WERI-Rb-1 (cell line): ENCODE measurements around the gene SCAMP5.

Experiments used
- DNase-seq: peaks from one replicate; pipeline ENCODE4 v3.0.0-alpha.2; 2020
- H3K27ac ChIP-seq: fragments of 250-450 bp; sonication (Bioruptor Pico); 2 replicates; pipeline ENCODE4 v1.5.1; 2020; ENCODE audit warnings: mild to moderate bottlenecking, moderate library complexity
- H3K27me3 ChIP-seq: fragments of 250-450 bp; sonication (Bioruptor Pico); 2 replicates; pipeline ENCODE4 v1.5.1; 2021; ENCODE audit warnings: mild to moderate bottlenecking, low read depth, moderate library complexity; ENCODE audit not compliant: insufficient read depth, severe bottlenecking
- H3K36me3 ChIP-seq: fragments of 250-450 bp; sonication (Bioruptor Pico); 2 replicates; pipeline ENCODE4 v1.5.1; 2020; ENCODE audit warnings: mild to moderate bottlenecking, moderate library complexity
- H3K4me3 ChIP-seq: 2 replicates; pipeline ENCODE4 v1.5.1; 2011; ENCODE audit warnings: low read depth, mild to moderate bottlenecking, control low read depth, low read length
- H3K9me3 ChIP-seq: fragments of 250-450 bp; sonication (Bioruptor Pico); 2 replicates; pipeline ENCODE4 v1.5.1; 2021; ENCODE audit warnings: mild to moderate bottlenecking, moderate library complexity; ENCODE audit not compliant: severe bottlenecking
- TF ChIP-seq, protein P1 (sequence below): IDR thresholded peaks from 2 replicates; pipeline ENCODE4 v1.5.1; 2011; ENCODE audit warnings: low read depth, mild to moderate bottlenecking, control low read depth, inconsistent platforms, low read length

Gene SCAMP5

DNA sequence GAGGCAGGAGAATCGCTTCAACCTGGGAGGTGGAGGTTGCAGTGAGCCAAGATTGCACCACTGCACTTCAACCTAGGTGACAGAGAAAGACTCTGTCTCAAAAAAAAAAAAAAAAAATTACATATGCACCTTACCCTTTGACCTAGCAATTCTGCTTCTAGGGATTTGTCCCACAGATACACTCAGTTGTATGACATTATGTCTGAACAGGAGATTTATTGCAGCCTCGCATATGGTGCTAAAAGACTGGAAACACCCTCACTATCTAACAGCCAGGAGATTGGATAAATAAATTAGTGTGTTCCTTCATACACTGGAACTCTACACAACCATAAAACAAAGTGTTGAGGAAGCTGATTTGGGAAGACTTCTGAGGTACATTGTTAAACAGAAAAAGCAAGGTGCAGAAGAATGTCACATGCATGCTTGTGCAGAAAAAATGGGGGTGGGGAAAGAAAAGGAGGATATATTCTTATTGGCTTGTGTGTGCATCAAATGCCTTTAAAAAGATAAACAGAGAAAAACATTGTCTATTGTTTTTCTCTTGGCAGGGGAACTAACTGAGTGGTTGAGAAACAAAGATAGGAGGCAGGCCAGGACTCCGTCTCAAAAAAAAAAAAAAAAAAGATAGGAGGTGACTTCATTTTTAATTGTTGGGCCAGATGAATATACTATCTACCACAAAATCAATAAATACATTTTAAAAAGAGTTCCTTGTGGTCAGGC lies 59.0 kb downstream of the SCAMP5 start:
- no peak overlapping the region for H3K4me3 ChIP-seq
- no peak overlapping the region for H3K27ac ChIP-seq
- no peaks in the 10 kb centered on the region for H3K27me3 ChIP-seq
- DNase-seq, result no peak
- no peaks in the 10 kb centered on the region for H3K36me3 ChIP-seq
- H3K9me3 ChIP-seq, result no peaks in the 10 kb centered on the region
- TF ChIP-seq, protein P1, sequence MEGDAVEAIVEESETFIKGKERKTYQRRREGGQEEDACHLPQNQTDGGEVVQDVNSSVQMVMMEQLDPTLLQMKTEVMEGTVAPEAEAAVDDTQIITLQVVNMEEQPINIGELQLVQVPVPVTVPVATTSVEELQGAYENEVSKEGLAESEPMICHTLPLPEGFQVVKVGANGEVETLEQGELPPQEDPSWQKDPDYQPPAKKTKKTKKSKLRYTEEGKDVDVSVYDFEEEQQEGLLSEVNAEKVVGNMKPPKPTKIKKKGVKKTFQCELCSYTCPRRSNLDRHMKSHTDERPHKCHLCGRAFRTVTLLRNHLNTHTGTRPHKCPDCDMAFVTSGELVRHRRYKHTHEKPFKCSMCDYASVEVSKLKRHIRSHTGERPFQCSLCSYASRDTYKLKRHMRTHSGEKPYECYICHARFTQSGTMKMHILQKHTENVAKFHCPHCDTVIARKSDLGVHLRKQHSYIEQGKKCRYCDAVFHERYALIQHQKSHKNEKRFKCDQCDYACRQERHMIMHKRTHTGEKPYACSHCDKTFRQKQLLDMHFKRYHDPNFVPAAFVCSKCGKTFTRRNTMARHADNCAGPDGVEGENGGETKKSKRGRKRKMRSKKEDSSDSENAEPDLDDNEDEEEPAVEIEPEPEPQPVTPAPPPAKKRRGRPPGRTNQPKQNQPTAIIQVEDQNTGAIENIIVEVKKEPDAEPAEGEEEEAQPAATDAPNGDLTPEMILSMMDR, result no peak

DNA sequence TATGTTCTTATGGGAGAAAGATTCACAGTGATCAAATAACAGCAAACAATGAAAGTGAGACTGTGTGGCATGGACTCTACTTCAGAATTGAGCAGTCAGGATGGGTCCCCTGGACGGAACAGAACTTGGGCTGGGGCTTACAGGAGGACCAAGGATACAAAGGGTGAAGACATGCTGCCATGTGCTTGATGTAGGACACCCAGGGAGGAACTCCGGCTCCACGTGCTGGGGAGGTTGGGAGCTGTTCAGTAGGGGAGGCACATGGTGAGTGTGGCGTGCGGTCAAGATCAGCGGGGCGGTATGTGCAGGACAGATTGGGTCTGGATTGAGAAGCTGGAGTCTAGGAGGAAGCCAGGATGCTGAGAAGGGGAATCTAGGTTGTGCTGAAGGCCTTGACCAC lies 60.7 kb downstream of the SCAMP5 start:
- H3K9me3 ChIP-seq, result no peaks in the 10 kb centered on the region
- no peaks in the 10 kb centered on the region for H3K27me3 ChIP-seq
- TF ChIP-seq, protein P1, result no peak
- no peak overlapping the region for H3K4me3 ChIP-seq
- no peak overlapping the region for H3K27ac ChIP-seq
- H3K36me3 ChIP-seq, result no peaks in the 10 kb centered on the region
- DNase-seq, result no peak

DNA sequence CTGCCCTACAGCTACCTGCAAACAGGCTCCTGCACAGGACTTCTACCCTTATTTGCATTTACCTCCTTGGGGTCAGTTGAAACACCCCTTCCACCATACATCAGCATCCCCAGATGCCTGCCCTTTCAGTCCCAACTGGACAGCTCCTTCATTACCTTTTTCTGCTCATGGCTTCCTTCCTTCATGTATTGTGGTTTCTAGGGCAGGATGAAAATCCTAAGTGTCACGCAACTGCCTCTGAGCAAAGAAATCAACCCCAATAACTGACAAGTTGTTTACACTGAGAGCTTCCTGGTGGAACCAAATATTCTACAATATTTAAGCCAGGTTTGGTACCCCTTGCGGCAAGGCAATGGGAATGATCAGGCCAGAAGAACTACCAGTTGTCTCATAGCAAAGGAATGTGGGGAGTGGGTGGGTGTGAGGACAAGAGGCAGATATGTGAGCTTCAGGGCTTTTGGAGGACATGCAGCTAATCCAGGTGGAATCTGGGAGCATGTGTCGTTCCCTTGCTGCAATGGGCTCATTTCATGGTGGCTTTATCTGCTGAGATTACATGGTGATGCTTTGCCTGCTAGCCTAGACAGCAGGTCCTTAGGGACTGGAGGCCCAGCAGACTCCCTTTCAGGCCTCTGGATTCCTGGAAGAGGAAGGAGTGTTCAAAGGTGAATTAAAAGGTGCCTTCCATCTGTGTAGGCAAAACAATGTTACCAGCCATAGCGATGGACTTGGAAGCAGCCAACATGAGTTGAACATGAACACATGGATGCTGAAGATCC lies 63.0 kb downstream of the SCAMP5 start:
- TF ChIP-seq, protein P1, result no peak
- H3K36me3 ChIP-seq, result no peaks in the 10 kb centered on the region
- H3K27me3 ChIP-seq, result no peaks in the 10 kb centered on the region
- DNase-seq, result no peak
- no peaks in the 10 kb centered on the region for H3K9me3 ChIP-seq
- H3K4me3 ChIP-seq, result no peak overlapping the region
- no peak overlapping the region for H3K27ac ChIP-seq

DNA sequence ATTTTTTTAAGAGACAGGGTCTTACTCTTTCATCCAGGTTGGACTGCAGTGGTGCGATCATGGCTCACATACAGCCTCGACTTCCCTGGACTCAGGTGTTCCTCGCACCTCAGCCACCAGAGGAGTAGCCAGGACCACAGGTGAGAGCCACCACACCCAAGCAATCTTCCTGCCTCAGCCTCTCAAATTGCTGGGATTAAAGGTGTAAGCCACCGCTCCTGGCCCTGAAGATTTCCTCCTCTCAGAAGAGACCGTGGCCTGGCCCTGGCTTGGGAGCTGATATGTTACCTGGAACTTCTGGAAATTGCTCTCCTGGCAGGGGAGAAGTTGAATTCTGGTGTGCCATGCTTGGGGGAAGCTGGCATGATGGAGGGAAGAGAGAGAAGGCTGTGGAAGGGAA lies 64.2 kb downstream of the SCAMP5 start:
- H3K27me3 ChIP-seq, result no peaks in the 10 kb centered on the region
- no peak overlapping the region for H3K4me3 ChIP-seq

DNA sequence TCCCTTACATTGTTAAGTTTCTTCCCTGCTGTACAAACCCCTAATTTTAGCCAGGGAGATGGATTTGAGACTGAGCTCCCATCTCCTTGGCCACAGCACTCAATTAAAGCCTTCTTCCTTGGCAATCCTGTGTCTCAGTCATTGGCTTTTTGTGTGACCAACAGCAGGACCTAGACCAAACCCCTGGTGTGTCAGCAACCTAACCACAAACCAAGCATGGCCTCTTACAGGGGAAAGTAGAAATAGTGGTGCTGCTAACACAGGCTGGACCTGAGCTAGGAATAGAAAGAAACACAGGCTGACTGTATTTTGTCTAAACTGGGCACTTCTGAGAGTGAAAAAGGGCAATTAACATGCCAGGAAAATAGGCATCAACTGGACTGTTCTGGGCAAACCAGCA lies 65.9 kb downstream of the SCAMP5 start:
- no peaks in the 10 kb centered on the region for H3K36me3 ChIP-seq
- peak; percentile 1 for DNase-seq
- no peaks in the 10 kb centered on the region for H3K9me3 ChIP-seq
- H3K4me3 ChIP-seq, result no peak overlapping the region
- H3K27me3 ChIP-seq, result no peaks in the 10 kb centered on the region
- TF ChIP-seq, protein P1, result no peak
- no peak overlapping the region for H3K27ac ChIP-seq

More for the DNA sequence above, 64.2 kb downstream of the SCAMP5 start:
- H3K27ac ChIP-seq, result no peak overlapping the region
- TF ChIP-seq, protein P1, result no peak
- H3K9me3 ChIP-seq, result no peaks in the 10 kb centered on the region
- DNase-seq, result no peak
- no peaks in the 10 kb centered on the region for H3K36me3 ChIP-seq
